Endothelial cell (in vitro differentiated cells): ENCODE data around the gene TLX2. TPM values are rescaled to one million over a fixed set of nuclear protein-coding genes. Genes with fewer than 3 reads are reported as not detected.

Experiments used
- DNase-seq: peaks from one replicate; pipeline ENCODE4 v3.0.0; 2021; ENCODE audit warnings: low spot score
- H3K27ac Mint-ChIP-seq: one replicate; pipeline ENCODE4 v1.8.0; 2021; ENCODE audit warnings: mixed read lengths, inconsistent platforms; ENCODE audit not compliant: unreplicated experiment
- H3K27me3 Mint-ChIP-seq: one replicate; pipeline ENCODE4 v1.8.0; 2021; ENCODE audit warnings: mild to moderate bottlenecking, moderate library complexity, mixed read lengths, inconsistent platforms; ENCODE audit not compliant: unreplicated experiment
- H3K36me3 Mint-ChIP-seq: one replicate; pipeline ENCODE4 v1.8.0; 2021; ENCODE audit warnings: mild to moderate bottlenecking, low read depth, mixed read lengths, inconsistent platforms; ENCODE audit not compliant: unreplicated experiment
- H3K4me1 Mint-ChIP-seq: one replicate; pipeline ENCODE4 v1.8.0; 2021; ENCODE audit warnings: mild to moderate bottlenecking, mixed read lengths, inconsistent platforms; ENCODE audit not compliant: unreplicated experiment
- H3K4me3 Mint-ChIP-seq: one replicate; pipeline ENCODE4 v1.8.0; 2021; ENCODE audit warnings: mild to moderate bottlenecking, mixed read lengths, inconsistent platforms; ENCODE audit not compliant: unreplicated experiment
- H3K9me3 Mint-ChIP-seq: one replicate; pipeline ENCODE4 v1.8.0; 2021; ENCODE audit warnings: mixed read lengths, inconsistent platforms; ENCODE audit not compliant: unreplicated experiment
- total RNA-seq: library from RNA; stranded (reverse); fragmentation: NEBNext Ultra II Directional; extraction: Animal tissue kit (Norgen Biotek cat#: 25700); gene quantifications from one replicate; pipeline ENCODE4 v1.2.1, GENCODE V29; 2021; ENCODE audit not compliant: unreplicated experiment
- TF ChIP-seq, protein P1 (sequence below): fragments of 200-600 bp; sonication (generic); IDR thresholded peaks from one replicate; pipeline ENCODE4 v1.5.0; 2021; ENCODE audit warnings: antibody characterized with exemption; ENCODE audit not compliant: unreplicated experiment

The TLX2 gene
- total RNA-seq, 1 donor from 2014 or later = not detected

- DNase-seq = no peak
- TF ChIP-seq, protein P1, sequence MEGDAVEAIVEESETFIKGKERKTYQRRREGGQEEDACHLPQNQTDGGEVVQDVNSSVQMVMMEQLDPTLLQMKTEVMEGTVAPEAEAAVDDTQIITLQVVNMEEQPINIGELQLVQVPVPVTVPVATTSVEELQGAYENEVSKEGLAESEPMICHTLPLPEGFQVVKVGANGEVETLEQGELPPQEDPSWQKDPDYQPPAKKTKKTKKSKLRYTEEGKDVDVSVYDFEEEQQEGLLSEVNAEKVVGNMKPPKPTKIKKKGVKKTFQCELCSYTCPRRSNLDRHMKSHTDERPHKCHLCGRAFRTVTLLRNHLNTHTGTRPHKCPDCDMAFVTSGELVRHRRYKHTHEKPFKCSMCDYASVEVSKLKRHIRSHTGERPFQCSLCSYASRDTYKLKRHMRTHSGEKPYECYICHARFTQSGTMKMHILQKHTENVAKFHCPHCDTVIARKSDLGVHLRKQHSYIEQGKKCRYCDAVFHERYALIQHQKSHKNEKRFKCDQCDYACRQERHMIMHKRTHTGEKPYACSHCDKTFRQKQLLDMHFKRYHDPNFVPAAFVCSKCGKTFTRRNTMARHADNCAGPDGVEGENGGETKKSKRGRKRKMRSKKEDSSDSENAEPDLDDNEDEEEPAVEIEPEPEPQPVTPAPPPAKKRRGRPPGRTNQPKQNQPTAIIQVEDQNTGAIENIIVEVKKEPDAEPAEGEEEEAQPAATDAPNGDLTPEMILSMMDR = no peak
- peaks cover 8% of the 10 kb centered on the region for H3K27me3 Mint-ChIP-seq
- no peak overlapping the region for H3K27ac Mint-ChIP-seq
- peak overlapping the region; percentile 37 for H3K4me3 Mint-ChIP-seq
- peaks cover 29% of the 10 kb centered on the region for H3K36me3 Mint-ChIP-seq
- H3K9me3 Mint-ChIP-seq = no peaks in the 10 kb centered on the region
- peaks cover 16% of the 10 kb centered on the region for H3K4me1 Mint-ChIP-seq
Measured at GRCh38 chr2:74474481-74474880, 39.8 kb upstream of the TLX2 start.

- TF ChIP-seq, protein P1 = peak; percentile 31
- peaks cover 16% of the 10 kb centered on the region for H3K4me1 Mint-ChIP-seq
- peak overlapping the region; percentile 37 for H3K4me3 Mint-ChIP-seq
- no peaks in the 10 kb centered on the region for H3K9me3 Mint-ChIP-seq
- no peak overlapping the region for H3K27ac Mint-ChIP-seq
- peaks cover 6% of the 10 kb centered on the region for H3K27me3 Mint-ChIP-seq
- peaks cover 27% of the 10 kb centered on the region for H3K36me3 Mint-ChIP-seq
- peak; percentile 37 for DNase-seq
Measured at GRCh38 chr2:74474899-74475298, 39.4 kb upstream of the TLX2 start.

- no peak overlapping the region for H3K27ac Mint-ChIP-seq
- H3K4me3 Mint-ChIP-seq = peak overlapping the region; percentile 90
- H3K36me3 Mint-ChIP-seq = peaks cover 10% of the 10 kb centered on the region
- H3K27me3 Mint-ChIP-seq = peaks cover 3% of the 10 kb centered on the region
- no peak for DNase-seq
- TF ChIP-seq, protein P1 = no peak
- H3K4me1 Mint-ChIP-seq = peaks cover 21% of the 10 kb centered on the region
- H3K9me3 Mint-ChIP-seq = no peaks in the 10 kb centered on the region
Measured at GRCh38 chr2:74481431-74481830, 32.8 kb upstream of the TLX2 start.

- Mint-ChIP-seq H3K4me1 (peaks cover 20% of the 10 kb centered on the region), H3K4me3 (peak overlapping the region; percentile 98), H3K27ac (peak overlapping the region; percentile 94), H3K9me3 (no peaks in the 10 kb centered on the region), H3K36me3 (peaks cover 5% of the 10 kb centered on the region), H3K27me3 (peaks cover 4% of the 10 kb centered on the region)
- TF ChIP-seq, protein P1 = no peak
- peak; percentile 57 for DNase-seq
Measured at GRCh38 chr2:74481961-74482800, 32.1 kb upstream of the TLX2 start.
